PFSK-1 (cell line): ENCODE measurements around the gene RIPOR3.

Experiments used
- FOXP2 ChIP-seq: optimal IDR thresholded peaks from 2 replicates; pipeline ENCODE3; 2011; ENCODE audit warnings: borderline replicate concordance, control low read depth, inconsistent platforms; ENCODE audit not compliant: insufficient read depth; ENCODE audit errors: extremely low read length, extremely low read depth
- POLR2AphosphoS5 ChIP-seq: IDR thresholded peaks from 2 replicates; pipeline ENCODE4 v1.6.1; 2012; ENCODE audit warnings: low read depth, mild to moderate bottlenecking, control low read depth, low read length, moderate library complexity
- REST ChIP-seq, 2 experiments: IDR thresholded peaks; 2 replicates each; pipeline versions ENCODE4 v1.6.1 to v1.8.0; 2011 to 2012; ENCODE audit warnings: low read depth in 2 of 2, low read length in 2 of 2, control low read depth in 1 of 2, inconsistent platforms in 1 of 2, mild to moderate bottlenecking in 1 of 2, moderate library complexity in 1 of 2; ENCODE audit not compliant: insufficient read depth in 1 of 2
- SIN3A ChIP-seq: IDR thresholded peaks from 2 replicates; pipeline ENCODE4 v1.6.1; 2012; ENCODE audit warnings: mild to moderate bottlenecking, low read length, moderate library complexity, borderline replicate concordance; ENCODE audit not compliant: insufficient read depth
- TAF1 ChIP-seq: IDR thresholded peaks from 2 replicates; pipeline ENCODE4 v1.6.1; 2012; ENCODE audit warnings: low read length, control low read depth, borderline replicate concordance; ENCODE audit not compliant: insufficient read depth

Gene RIPOR3

DNA sequence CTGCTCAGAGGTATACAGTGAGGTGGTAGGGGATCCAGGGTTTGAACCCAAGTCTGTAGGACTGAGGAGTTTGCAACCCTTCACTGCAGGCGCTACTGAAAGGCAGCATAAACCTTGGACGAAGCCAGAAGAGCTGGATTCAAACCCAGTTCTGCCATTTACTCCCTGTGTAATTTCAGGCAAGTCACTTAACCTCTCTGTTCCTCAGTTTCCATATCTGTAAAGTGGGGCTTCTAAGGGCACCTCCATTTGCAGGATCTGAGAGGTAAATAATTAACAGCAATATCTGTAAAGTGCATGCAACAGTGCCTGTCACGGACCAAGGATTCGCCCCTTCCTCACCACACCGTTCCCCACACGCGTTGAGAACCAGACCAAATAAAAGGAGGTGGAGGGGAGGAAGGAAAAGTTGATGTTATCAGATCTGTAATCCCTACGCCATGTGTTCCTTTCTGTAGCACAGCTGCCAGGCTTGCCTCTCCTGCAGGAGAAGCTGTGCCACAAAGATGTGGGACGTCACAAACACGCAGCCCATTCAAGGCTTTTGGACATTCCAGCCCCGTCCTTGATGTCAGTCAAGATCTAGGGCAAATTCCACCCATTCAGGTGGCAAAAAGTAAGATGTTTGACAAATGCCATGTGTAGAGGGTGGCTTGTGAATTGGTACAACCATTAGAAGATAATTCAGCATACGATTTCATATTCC, 9.8 kb downstream of the RIPOR3 start:
- no peak for TF ChIP-seq REST (IDR thresholded peaks at IDR 0.05; ENCODE audit: insufficient read depth in 1 of 2, low read depth in 2 of 2, low read length in 2 of 2)
- no peak for TF ChIP-seq FOXP2
- TF ChIP-seq TAF1, result no peak
- TF ChIP-seq SIN3A, result no peak

- no peak for TF ChIP-seq REST (IDR thresholded peaks at IDR 0.05; ENCODE audit: insufficient read depth in 1 of 2, low read depth in 2 of 2, low read length in 2 of 2)
- TF ChIP-seq TAF1, result no peak
- TF ChIP-seq FOXP2, result no peak
- TF ChIP-seq SIN3A, result no peak
- TF ChIP-seq POLR2AphosphoS5, result no peak
Observed at GRCh38 chr20:50680105-50680960, 11.0 kb downstream of the RIPOR3 start.

- TF ChIP-seq POLR2AphosphoS5 (no peak), TAF1 (no peak), REST (IDR thresholded peaks at IDR 0.05; ENCODE audit: insufficient read depth in 1 of 2, low read depth in 2 of 2, low read length in 2 of 2) (no peak)
Observed at GRCh38 chr20:50679753-50680104, 11.6 kb downstream of the RIPOR3 start.

GRCh38 chr20:50678169-50678898, 13.0 kb downstream of the RIPOR3 start:
- TF ChIP-seq REST (IDR thresholded peaks at IDR 0.05; ENCODE audit: insufficient read depth in 1 of 2, low read depth in 2 of 2, low read length in 2 of 2) (no peak), FOXP2 (no peak)
